LHCN-M2 (cell line): Measurements from ENCODE around the gene KRT13. TPM values are rescaled to one million over a fixed set of nuclear protein-coding genes. Genes with fewer than 3 reads are reported as not detected.
A peak's percentile ranks its signal among the peaks of the same experiment; 100 is the strongest.

Source experiments
- DNase-seq: peaks from one replicate; pipeline ENCODE4 v3.0.0-alpha.2; 2012; ENCODE audit warnings: low read depth
- total RNA-seq: library from RNA; depleted of rRNA; stranded (reverse); fragments of >200 nt; gene quantifications from 2 replicates; pipeline ENCODE4 v1.2.3, GENCODE V29; 2014; rRNA removed

KRT13 gene
- total RNA-seq, 1 experiment from 2014 or later, result not detected

GRCh38 chr17:41468346-41468745 lies 37.1 kb downstream of the KRT13 start:
- DNase-seq, result no peak

- no peak for DNase-seq
Observed at GRCh38 chr17:41467561-41467960, 37.9 kb downstream of the KRT13 start.

- no peak for DNase-seq
Observed at GRCh38 chr17:41466988-41467387, 38.4 kb downstream of the KRT13 start, which contains the start of gene KRT32. Gene KRT32 (minus strand): TSS chr17:41467386. CDS start chr17:41467325, 61 bp downstream.

GRCh38 chr17:41464682-41465081 lies 40.7 kb downstream of the KRT13 start:
- DNase-seq, result peak; percentile 87

GRCh38 chr17:41464173-41464572 lies 41.2 kb downstream of the KRT13 start:
- DNase-seq, result no peak

- DNase-seq, result no peak
Observed at GRCh38 chr17:41463746-41464145, 41.7 kb downstream of the KRT13 start.

- no peak for DNase-seq
Observed at GRCh38 chr17:41462705-41463104, 42.7 kb downstream of the KRT13 start.

GRCh38 chr17:41457676-41458075 lies 47.7 kb downstream of the KRT13 start:
- DNase-seq, result no peak

- no peak for DNase-seq
Observed at GRCh38 chr17:41456204-41456603, 49.2 kb downstream of the KRT13 start.

- peak; percentile 8 for DNase-seq
Observed at GRCh38 chr17:41455236-41455635, 50.2 kb downstream of the KRT13 start.

- DNase-seq, result no peak
Observed at GRCh38 chr17:41453066-41453465, 52.3 kb downstream of the KRT13 start.

- no peak for DNase-seq
Observed at GRCh38 chr17:41452281-41452680, 53.1 kb downstream of the KRT13 start.

GRCh38 chr17:41451154-41451728 lies 54.2 kb downstream of the KRT13 start:
- DNase-seq, result no peak

Other genes starting within 250 kb of the KRT13 start
- not detected in 2 replicates for gene KRTAP9-6, start 240.2 kb downstream of the KRT13 start, total RNA-seq
- gene KRTAP9-7, start 229.9 kb downstream of the KRT13 start, total RNA-seq, result not detected in 2 replicates
- gene KRTAP29-1, start 202.8 kb downstream of the KRT13 start, total RNA-seq, result not detected in 2 replicates
- not detected in 2 replicates for gene KRTAP16-1, start 196.3 kb downstream of the KRT13 start, total RNA-seq
- gene KRTAP17-1, start 189.9 kb downstream of the KRT13 start, total RNA-seq, result not detected in 2 replicates
- not detected in 2 replicates for gene KRT33A, start 154.8 kb downstream of the KRT13 start, total RNA-seq
- not detected in 2 replicates for gene KRT33B, start 135.8 kb downstream of the KRT13 start, total RNA-seq
- gene KRT34, start 123.3 kb downstream of the KRT13 start, total RNA-seq, result 0.29 and 1.0 TPM in 2 replicates
- gene KRT31, start 108.0 kb downstream of the KRT13 start, total RNA-seq, result not detected in 2 replicates
- not detected in 2 replicates for gene KRT37, start 81.0 kb downstream of the KRT13 start, total RNA-seq
- gene KRT38, start 64.6 kb downstream of the KRT13 start, total RNA-seq, result not detected in 2 replicates
- gene KRT32, start 38.2 kb downstream of the KRT13 start, total RNA-seq, result not detected in 2 replicates
- not detected in 2 replicates for gene KRT35, start 24.5 kb downstream of the KRT13 start, total RNA-seq
- gene KRT36, start 15.7 kb downstream of the KRT13 start, total RNA-seq, result not detected in 2 replicates
- gene KRT15, start 13.3 kb upstream of the KRT13 start, total RNA-seq, result 0.19 and 0.46 TPM in 2 replicates
- not detected in 2 replicates for gene KRT19, start 22.7 kb upstream of the KRT13 start, total RNA-seq
- not detected in 2 replicates for gene KRT9, start 66.4 kb upstream of the KRT13 start, total RNA-seq
- not detected in 2 replicates for gene KRT14, start 81.3 kb upstream of the KRT13 start, total RNA-seq
- gene KRT16, start 107.2 kb upstream of the KRT13 start, total RNA-seq, result not detected in 2 replicates
- gene KRT17, start 119.0 kb upstream of the KRT13 start, total RNA-seq, result 6.9 and 11.0 TPM in 2 replicates
- gene EIF1, start 183.3 kb upstream of the KRT13 start, total RNA-seq, result 56.9 and 63.7 TPM in 2 replicates
- gene GAST, start 206.7 kb upstream of the KRT13 start, total RNA-seq, result not detected in 2 replicates
- under 0.01 TPM in 1 of 2 replicates, not detected in the other for gene HAP1, start 229.0 kb upstream of the KRT13 start, total RNA-seq